CD4-positive, alpha-beta memory T cell (primary cell): ENCODE results near the gene C1orf115. TPM values are rescaled to one million over a fixed set of nuclear protein-coding genes. Genes with fewer than 3 reads are reported as not detected.
"Not testable (repeated sequence)": the region's sequence is repeated elsewhere in the genome, so short reads cannot be mapped to it uniquely, and the experiment has no call there.

Experiments
- CTCF ChIA-PET: fragments of 350-600 bp; sonication (Branson Sonifier 250); formaldehyde crosslinking; loops from one replicate; lab custom pipeline; 2021; ENCODE audit warnings: inconsistent platforms; ENCODE audit not compliant: partially characterized antibody; lab: Charles Lee
- POLR2A ChIA-PET: fragments of 350-600 bp; sonication (Branson Sonifier 250); formaldehyde crosslinking; loops from one replicate; lab custom pipeline; 2021; ENCODE audit not compliant: partially characterized antibody; lab: Charles Lee
- DNase-seq, 5 donors: peaks; one replicate each; pipeline versions ENCODE4 v3.0.0 to v3.0.0-alpha.2; 2020 to 2022; ENCODE audit warnings: mixed read lengths in 1 of 5
- H3K27ac ChIP-seq: one replicate; pipeline ENCODE4 v1.7.0; 2013; ENCODE audit warnings: low read depth, low read length
- H3K27me3 ChIP-seq: 2 replicates; pipeline ENCODE4 v1.7.0; 2013; ENCODE audit warnings: mild to moderate bottlenecking, low read length, moderate library complexity; ENCODE audit not compliant: insufficient read depth
- H3K36me3 ChIP-seq: 2 replicates; pipeline ENCODE4 v1.7.0; 2013; ENCODE audit warnings: mild to moderate bottlenecking, low read length, moderate library complexity; ENCODE audit not compliant: insufficient read depth
- H3K4me1 ChIP-seq: 2 replicates; pipeline ENCODE4 v1.7.0; 2013; ENCODE audit warnings: mild to moderate bottlenecking, low read length, moderate library complexity; ENCODE audit not compliant: insufficient read depth
- H3K4me3 ChIP-seq, 2 donors: one replicate each; pipeline ENCODE4 v1.7.0; 2013; ENCODE audit warnings: low read length in 2 of 2, mild to moderate bottlenecking in 1 of 2
- H3K9me3 ChIP-seq, 2 donors: one replicate each; pipeline ENCODE4 v1.7.0; 2013; ENCODE audit warnings: low read length in 2 of 2, control low read depth in 1 of 2; ENCODE audit not compliant: control insufficient read depth in 1 of 2
- H3K27ac Mint-ChIP-seq, 7 donors: one replicate each; pipeline ENCODE4 v1.8.0; 2020 to 2021; ENCODE audit warnings: mixed read lengths in 7 of 7, mild to moderate bottlenecking in 6 of 7, inconsistent platforms in 3 of 7, moderate library complexity in 3 of 7
- H3K27me3 Mint-ChIP-seq, 2 donors: one replicate each; pipeline ENCODE4 v1.8.0; 2020 to 2021; ENCODE audit warnings: mixed read lengths in 2 of 2
- H3K36me3 Mint-ChIP-seq, 2 donors: one replicate each; pipeline ENCODE4 v1.8.0; 2020 to 2021; ENCODE audit warnings: mixed read lengths in 2 of 2, inconsistent platforms in 1 of 2, mild to moderate bottlenecking in 1 of 2
- H3K4me1 Mint-ChIP-seq, 4 donors: one replicate each; pipeline ENCODE4 v1.8.0; 2020 to 2021; ENCODE audit warnings: mixed read lengths in 4 of 4, mild to moderate bottlenecking in 1 of 4
- H3K4me3 Mint-ChIP-seq, 8 donors: one replicate each; pipeline ENCODE4 v1.8.0; 2020 to 2021; ENCODE audit warnings: mixed read lengths in 8 of 8, mild to moderate bottlenecking in 7 of 8, moderate library complexity in 6 of 8, inconsistent platforms in 3 of 8
- H3K9me3 Mint-ChIP-seq, 8 donors: one replicate each; pipeline ENCODE4 v1.8.0; 2020 to 2021; ENCODE audit warnings: mixed read lengths in 8 of 8, mild to moderate bottlenecking in 5 of 8, inconsistent platforms in 3 of 8, moderate library complexity in 1 of 8
- intact Hi-C: fragments of 100-400 bp; cut with micrococcal nuclease; formaldehyde crosslinking; loops from one replicate; pipeline ENCODE4 v1.15.1; 2023
- polyA plus RNA-seq, 2 donors: library from polyadenylated mRNA; unstranded; fragments of 300-500 nt; fragmentation: Illumina TruSeq; gene quantifications; one replicate each; pipeline ENCODE4 v1.2.3, GENCODE V29; 2021
- total RNA-seq, 2 experiments: library from RNA; stranded (reverse); gene quantifications; one replicate each; pipeline ENCODE4 v1.2.3, GENCODE V29; 2021

C1orf115 gene
- total and polyA plus RNA-seq, 4 experiments from 2014 or later: 1.5 to 3.6 (median 2.5) TPM

DNA sequence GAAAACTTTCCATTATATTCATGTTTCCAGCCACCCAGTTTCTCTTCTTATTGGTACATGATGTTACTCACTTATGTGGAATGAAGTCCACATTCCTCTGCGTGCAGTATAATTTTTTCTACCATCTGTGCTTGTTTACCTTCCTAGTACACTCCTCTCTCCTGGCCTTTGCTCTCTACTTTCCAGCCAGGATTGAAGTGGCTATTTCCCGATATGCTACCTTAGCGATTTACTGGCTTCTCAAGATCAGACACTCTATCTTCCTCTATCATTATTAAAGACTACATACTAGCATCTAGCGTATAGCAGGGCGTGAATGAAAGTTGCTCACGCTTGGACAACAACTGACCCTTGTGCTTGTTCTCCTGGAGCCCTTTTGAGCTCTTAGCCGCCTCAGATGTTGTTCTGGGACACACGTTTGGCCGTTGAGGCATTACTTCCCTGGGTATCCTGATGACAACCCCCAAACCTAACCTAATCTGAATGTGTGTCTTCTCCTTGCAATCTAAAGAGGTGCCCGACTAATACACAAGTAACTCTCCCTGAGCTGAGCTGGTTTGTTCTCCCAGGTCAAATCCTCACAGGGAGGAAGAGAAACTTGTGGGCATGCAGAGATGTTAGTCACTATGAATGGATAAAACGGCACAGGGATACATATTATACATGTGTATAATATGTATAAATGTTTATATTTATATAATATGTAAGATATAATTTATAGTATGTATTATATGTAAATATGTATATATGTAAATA, 44.6 kb downstream of the C1orf115 start:
- peak overlapping the region in 1 of 8 donors; percentile 1 for H3K4me3 Mint-ChIP-seq
- Histone ChIP-seq H3K4me3 (no peak overlapping the region), H3K27ac (no peak overlapping the region), H3K9me3 (no peaks in the 10 kb centered on the region), H3K27me3 (no peaks in the 10 kb centered on the region), H3K4me1 (peaks cover 13% of the 10 kb centered on the region), H3K36me3 (no peaks in the 10 kb centered on the region)
- peaks cover 8 to 18% (median 14%) of the 10 kb centered on the region in 4 donors for H3K4me1 Mint-ChIP-seq
- H3K9me3 Mint-ChIP-seq: no peaks in the 10 kb centered on the region
- peaks cover under 1 to 2% of the 10 kb centered on the region in 2 donors for H3K27me3 Mint-ChIP-seq
- intact Hi-C loops: loop anchor here (5.0 kb wide), 1 partner anchor 517 kb away; no protein-coding TSS in a partner anchor
- peak overlapping the region in 2 of 7 donors; percentile 27 to 68 for H3K27ac Mint-ChIP-seq
- H3K36me3 Mint-ChIP-seq: no peaks in the 10 kb centered on the region
- CTCF ChIA-PET: interaction anchor here (0.8 to 2.6 kb wide), 9 partner anchors 8 to 545 kb away, joined by 3 to 31 read pairs (median 10); no protein-coding TSS in a partner anchor
- no peak for DNase-seq
- POLR2A ChIA-PET: no interaction called here

DNA sequence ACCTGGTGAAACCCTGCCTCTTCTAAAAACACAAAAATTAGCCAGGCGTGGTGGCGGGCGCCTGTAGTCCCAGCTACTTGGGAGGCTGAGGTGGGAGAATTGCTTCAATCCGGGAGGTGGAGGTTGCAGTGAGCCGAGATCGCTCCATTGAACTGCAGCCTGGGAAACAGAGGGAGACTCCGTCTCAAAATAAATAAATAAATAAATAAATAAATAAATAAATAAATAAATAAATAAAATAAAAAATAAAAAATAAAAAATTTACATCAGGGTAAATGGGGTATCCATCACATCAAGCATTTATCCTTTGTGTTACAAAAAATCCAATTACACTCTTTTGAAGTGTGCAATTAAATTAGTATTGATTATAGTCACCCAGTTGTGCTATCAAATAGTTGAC, 46.1 kb downstream of the C1orf115 start:
- H3K36me3 Mint-ChIP-seq, H3K36me3 ChIP-seq, H3K4me3 Mint-ChIP-seq, intact Hi-C loops, H3K27ac Mint-ChIP-seq, H3K27ac ChIP-seq, DNase-seq, H3K9me3 ChIP-seq, H3K9me3 Mint-ChIP-seq, POLR2A ChIA-PET, H3K4me3 ChIP-seq, CTCF ChIA-PET, H3K27me3 ChIP-seq, H3K27me3 Mint-ChIP-seq: not testable (repeated sequence)
- peaks cover 13% of the 10 kb centered on the region for H3K4me1 ChIP-seq
- peaks cover 8 to 18% (median 14%) of the 10 kb centered on the region in 4 donors for H3K4me1 Mint-ChIP-seq

DNA sequence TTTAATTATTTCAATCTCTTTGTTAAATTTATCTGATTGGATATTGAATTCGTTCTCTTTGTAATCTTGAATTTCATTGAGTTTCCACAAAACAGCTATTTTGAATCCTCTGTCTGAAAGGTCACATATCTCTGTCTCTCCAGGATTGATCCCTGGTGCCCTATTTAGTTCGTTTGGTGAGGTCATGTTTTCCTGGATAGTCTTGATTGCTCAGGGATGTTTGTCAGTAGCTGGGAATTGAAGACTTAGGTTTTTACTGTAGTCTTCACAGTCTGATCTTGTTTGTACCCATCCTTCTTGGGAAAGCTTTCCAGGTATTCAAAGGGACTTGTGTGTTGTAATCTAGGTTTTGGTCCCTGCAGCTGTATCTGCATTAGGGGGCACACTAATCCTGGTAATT, 51.2 kb downstream of the C1orf115 start:
- ChIA-PET POLR2A (no interaction called here), CTCF (interaction anchor here (3.4 kb wide), 1 partner anchor 8 kb away, joined by 14 read pairs; no protein-coding TSS in a partner anchor)
- Histone ChIP-seq H3K27ac (no peak overlapping the region), H3K9me3 (no peaks in the 10 kb centered on the region), H3K36me3 (no peaks in the 10 kb centered on the region), H3K4me1 (no peaks in the 10 kb centered on the region), H3K4me3 (no peak overlapping the region), H3K27me3 (no peaks in the 10 kb centered on the region)
- Mint-ChIP-seq H3K4me1 (no peaks in the 10 kb centered on the region), H3K4me3 (no peak overlapping the region), H3K27me3 (peaks cover 7 to 16% of the 10 kb centered on the region in 2 donors), H3K36me3 (no peaks in the 10 kb centered on the region), H3K9me3 (peaks cover 0 to 2% (median 0%) of the 10 kb centered on the region in 8 donors), H3K27ac (no peak overlapping the region)
- intact Hi-C loops: no loop called here
- DNase-seq: no peak

DNA sequence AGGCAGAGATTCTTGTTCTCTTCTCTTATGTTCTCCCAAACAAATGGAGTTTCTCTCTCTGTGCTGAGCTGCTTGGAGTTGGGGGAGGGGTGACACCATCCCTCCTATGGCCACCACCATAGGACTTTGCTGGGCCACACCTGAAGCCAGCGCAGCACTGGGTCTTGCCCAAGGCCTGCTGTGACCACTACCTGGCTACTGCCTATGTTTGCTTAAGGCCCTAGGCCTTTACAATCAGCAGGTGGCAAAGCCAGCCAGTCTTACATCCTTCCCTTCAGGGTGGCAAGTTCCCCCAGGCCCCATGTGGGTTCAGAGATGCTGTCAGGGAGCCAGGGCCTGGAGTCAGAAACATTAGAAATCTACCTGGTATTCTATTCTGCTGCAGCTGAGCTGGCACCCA, 51.7 kb downstream of the C1orf115 start:
- CTCF ChIA-PET: interaction anchor here (3.4 kb wide), 1 partner anchor 8 kb away, joined by 14 read pairs; no protein-coding TSS in a partner anchor
- peaks cover 5 to 21% of the 10 kb centered on the region in 2 donors for H3K27me3 Mint-ChIP-seq

DNA sequence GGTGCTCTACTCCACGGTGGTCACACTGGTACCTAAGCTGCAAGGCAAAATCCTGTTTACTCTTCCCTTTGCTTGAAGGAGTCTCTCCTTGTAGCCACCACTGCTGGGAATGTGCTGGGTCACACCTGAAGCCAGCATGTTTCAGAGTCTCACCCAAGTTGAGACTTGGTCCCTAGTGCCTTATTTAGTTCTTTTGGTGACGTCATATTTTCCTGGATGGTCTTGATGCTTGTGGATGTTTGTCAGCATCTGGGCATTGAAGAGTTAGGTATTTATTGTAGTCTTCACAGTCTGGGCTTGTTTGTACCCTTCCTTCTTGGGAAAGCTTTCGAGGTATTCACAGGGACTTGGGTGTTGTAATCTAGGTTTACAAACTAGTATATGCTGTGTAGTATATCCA, 52.4 kb downstream of the C1orf115 start:
- intact Hi-C loops: no loop called here
- Mint-ChIP-seq H3K9me3 (peaks cover 0 to 2% (median 0%) of the 10 kb centered on the region in 8 donors), H3K4me3 (no peak overlapping the region), H3K27ac (no peak overlapping the region), H3K4me1 (peaks cover 0 to 4% (median under 1%) of the 10 kb centered on the region in 4 donors), H3K36me3 (no peaks in the 10 kb centered on the region), H3K27me3 (peaks cover 11 to 27% of the 10 kb centered on the region in 2 donors)
- Histone ChIP-seq H3K27ac (no peak overlapping the region), H3K9me3 (no peaks in the 10 kb centered on the region), H3K27me3 (no peaks in the 10 kb centered on the region), H3K36me3 (no peaks in the 10 kb centered on the region), H3K4me1 (no peaks in the 10 kb centered on the region), H3K4me3 (no peak overlapping the region)
- ChIA-PET CTCF (interaction anchor here (3.4 kb wide), 1 partner anchor 9 kb away, joined by 14 read pairs; no protein-coding TSS in a partner anchor), POLR2A (no interaction called here)
- DNase-seq: no peak

More for the DNA sequence above, 51.7 kb downstream of the C1orf115 start:
- Histone ChIP-seq H3K36me3 (no peaks in the 10 kb centered on the region), H3K27me3 (no peaks in the 10 kb centered on the region), H3K4me1 (no peaks in the 10 kb centered on the region), H3K27ac (no peak overlapping the region), H3K9me3 (no peaks in the 10 kb centered on the region), H3K4me3 (no peak overlapping the region)
- POLR2A ChIA-PET: no interaction called here
- H3K27ac Mint-ChIP-seq: no peak overlapping the region
- no peak for DNase-seq
- intact Hi-C loops: no loop called here
- H3K9me3 Mint-ChIP-seq: peaks cover 0 to 2% (median 0%) of the 10 kb centered on the region in 8 donors
- H3K36me3 Mint-ChIP-seq: no peaks in the 10 kb centered on the region
- H3K4me3 Mint-ChIP-seq: no peak overlapping the region
- no peaks in the 10 kb centered on the region for H3K4me1 Mint-ChIP-seq

DNA sequence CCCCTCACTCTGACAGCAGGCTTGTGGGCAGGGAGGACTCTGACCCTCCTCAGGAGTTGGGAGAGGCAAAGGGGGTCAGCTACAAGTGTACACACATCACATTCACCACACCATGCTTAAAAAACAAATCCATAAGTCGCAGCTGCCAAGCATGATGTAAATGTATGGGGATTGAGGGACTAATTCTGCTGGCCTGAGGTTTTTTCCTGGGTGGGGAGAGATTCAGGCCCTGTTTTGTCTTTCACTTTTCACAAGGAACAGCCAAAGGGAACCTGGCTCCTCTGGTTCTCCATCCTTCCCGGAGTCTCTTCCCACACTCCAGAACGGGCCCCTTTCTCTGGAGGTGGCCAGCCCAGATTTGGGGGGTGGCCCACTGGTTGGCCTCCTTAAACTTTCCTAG, 56.7 kb downstream of the C1orf115 start:
- peaks cover 0 to 2% (median 0%) of the 10 kb centered on the region in 8 donors for H3K9me3 Mint-ChIP-seq
- intact Hi-C loops: no loop called here
- CTCF ChIA-PET: interaction anchor here (0.7 to 0.8 kb wide), 2 partner anchors 13 to 25 kb away, joined by 3 to 4 read pairs; no protein-coding TSS in a partner anchor
- H3K27me3 Mint-ChIP-seq: peaks cover 39 to 59% of the 10 kb centered on the region in 2 donors
- H3K36me3 Mint-ChIP-seq: no peaks in the 10 kb centered on the region
- H3K4me3 Mint-ChIP-seq: peak overlapping the region in 1 of 8 donors; percentile 43
- DNase-seq: no peak
- peaks cover 3 to 17% (median 9%) of the 10 kb centered on the region in 4 donors for H3K4me1 Mint-ChIP-seq
- Histone ChIP-seq H3K4me1 (no peaks in the 10 kb centered on the region), H3K9me3 (no peaks in the 10 kb centered on the region), H3K27ac (no peak overlapping the region), H3K36me3 (no peaks in the 10 kb centered on the region), H3K4me3 (no peak overlapping the region), H3K27me3 (peaks cover 11% of the 10 kb centered on the region)
- POLR2A ChIA-PET: no interaction called here
- H3K27ac Mint-ChIP-seq: no peak overlapping the region

DNA sequence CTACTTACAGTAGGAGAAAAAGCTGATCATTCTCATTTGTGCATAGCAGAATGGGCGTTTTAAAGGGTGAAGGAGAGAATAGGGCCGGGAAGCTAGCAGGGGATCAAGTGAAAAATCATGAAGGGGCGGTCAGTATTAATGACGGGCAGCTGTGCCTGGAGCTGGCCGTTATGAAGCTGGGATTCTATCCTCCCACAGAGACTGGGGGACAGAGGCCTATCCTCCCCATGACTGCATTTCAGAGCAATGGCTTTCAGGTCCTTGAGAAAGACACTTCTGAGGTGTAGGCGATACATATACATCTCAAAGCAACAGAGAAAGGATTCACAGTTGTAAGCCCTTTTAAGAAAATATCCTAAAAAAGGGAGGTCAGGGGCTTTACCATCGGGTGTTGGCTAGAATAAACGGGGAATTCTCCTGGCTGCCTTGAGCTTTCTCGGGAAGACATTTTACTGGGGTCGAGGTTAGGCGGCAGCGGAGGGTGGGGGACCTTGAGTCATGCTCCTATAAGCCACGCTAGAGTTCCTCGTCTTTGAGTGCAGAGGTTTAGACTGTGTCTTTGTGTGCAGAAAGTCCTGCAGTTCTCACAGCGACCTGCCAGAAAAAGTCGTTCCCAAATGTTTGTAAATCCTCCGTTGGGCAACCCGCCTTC, 57.4 kb downstream of the C1orf115 start:
- peaks cover 0 to 2% (median 0%) of the 10 kb centered on the region in 8 donors for H3K9me3 Mint-ChIP-seq
- H3K4me3 ChIP-seq: no peak overlapping the region
- H3K4me1 Mint-ChIP-seq: peaks cover 3 to 17% (median 9%) of the 10 kb centered on the region in 4 donors
- DNase-seq: no peak
- H3K9me3 ChIP-seq: no peaks in the 10 kb centered on the region
- peaks cover 11% of the 10 kb centered on the region for H3K27me3 ChIP-seq
- intact Hi-C loops: no loop called here
- CTCF ChIA-PET: interaction anchor here (0.7 to 1.2 kb wide), 3 partner anchors 13 to 24 kb away, joined by 3 to 4 read pairs (median 3); no protein-coding TSS in a partner anchor
- no peaks in the 10 kb centered on the region for H3K36me3 ChIP-seq
- H3K27me3 Mint-ChIP-seq: peaks cover 43 to 65% of the 10 kb centered on the region in 2 donors
- H3K27ac Mint-ChIP-seq: no peak overlapping the region
- no peak overlapping the region for H3K27ac ChIP-seq
- POLR2A ChIA-PET: no interaction called here
- no peaks in the 10 kb centered on the region for H3K4me1 ChIP-seq
- no peaks in the 10 kb centered on the region for H3K36me3 Mint-ChIP-seq
- peak overlapping the region in 7 of 8 donors; percentile 13 to 70 (median 58) for H3K4me3 Mint-ChIP-seq
